WTC11 (cell line): ENCODE measurements around the gene SDF2L1. TPM values are rescaled to one million over a fixed set of nuclear protein-coding genes. Genes with fewer than 3 reads are reported as not detected.

Experiments
- ATAC-seq: fragments of 200-7000 bp; cut with Tn5 transposase; 2 replicates; pipeline ENCODE4 v1.10.0; 2021; ENCODE audit warnings: mild to moderate bottlenecking, moderate library complexity
- CTCF ChIA-PET: fragments of 300-600 bp; sonication (Branson Sonifier 250); formaldehyde crosslinking; loops from one replicate; lab custom pipeline; 2021; ENCODE audit warnings: antibody characterized with exemption; lab: Charles Lee
- POLR2A ChIA-PET: fragments of 350-600 bp; sonication (Branson Sonifier 250); formaldehyde crosslinking; loops from one replicate; lab custom pipeline; 2021; ENCODE audit warnings: antibody characterized with exemption; lab: Charles Lee
- DNase-seq: peaks from one replicate; pipeline ENCODE4 v3.0.0; 2021; ENCODE audit warnings: low spot score
- H3K27ac Mint-ChIP-seq: 2 replicates; pipeline ENCODE4 v1.8.0; 2021; ENCODE audit warnings: mixed read lengths
- H3K27me3 Mint-ChIP-seq: 2 replicates; pipeline ENCODE4 v1.8.0; 2021; ENCODE audit warnings: low read depth, mild to moderate bottlenecking, moderate library complexity, mixed read lengths
- H3K36me3 Mint-ChIP-seq: 2 replicates; pipeline ENCODE4 v1.8.0; 2021; ENCODE audit warnings: mixed read lengths
- H3K4me1 Mint-ChIP-seq: 2 replicates; pipeline ENCODE4 v1.8.0; 2022; ENCODE audit warnings: mixed read lengths
- H3K4me3 Mint-ChIP-seq: 2 replicates; pipeline ENCODE4 v1.8.0; 2021; ENCODE audit warnings: mild to moderate bottlenecking, moderate library complexity, mixed read lengths
- H3K9me3 Mint-ChIP-seq: 2 replicates; pipeline ENCODE4 v1.8.0; 2021; ENCODE audit warnings: mixed read lengths
- AR ChIP-seq: fragments of 250-450 bp; sonication (Bioruptor Pico); IDR thresholded peaks from 2 replicates; pipeline ENCODE4 v1.9.0; 2021; ENCODE audit warnings: mild to moderate bottlenecking
- ATF3 ChIP-seq: sonication (generic); formaldehyde crosslinking; conservative IDR thresholded peaks from 2 replicates; pipeline ENCODE4 v1.8.1; 2022; ENCODE audit warnings: mild to moderate bottlenecking, missing genetic modification reagents
- CREB1 ChIP-seq: sonication (generic); formaldehyde crosslinking; IDR thresholded peaks from 2 replicates; pipeline ENCODE4 v1.8.0; 2023; ENCODE audit warnings: mild to moderate bottlenecking, missing genetic modification reagents
- E2F5 ChIP-seq: sonication (generic); formaldehyde crosslinking; IDR thresholded peaks from 2 replicates; pipeline ENCODE4 v1.8.1; 2022; ENCODE audit warnings: mild to moderate bottlenecking, moderate library complexity, missing genetic modification reagents
- ELF4 ChIP-seq: sonication (generic); formaldehyde crosslinking; IDR thresholded peaks from 2 replicates; pipeline ENCODE4 v1.8.1; 2022; ENCODE audit warnings: low read depth, mild to moderate bottlenecking, moderate library complexity, missing genetic modification reagents
- ETV6 ChIP-seq: sonication (generic); formaldehyde crosslinking; IDR thresholded peaks from 2 replicates; pipeline ENCODE4 v1.8.1; 2022; ENCODE audit warnings: mild to moderate bottlenecking, missing genetic modification reagents
- FOXJ3 ChIP-seq: sonication (generic); formaldehyde crosslinking; IDR thresholded peaks from 2 replicates; pipeline ENCODE4 v1.9.0; 2021; ENCODE audit warnings: missing genetic modification reagents, mild to moderate bottlenecking, borderline replicate concordance
- FOXP4 ChIP-seq: sonication (generic); formaldehyde crosslinking; IDR thresholded peaks from 2 replicates; pipeline ENCODE4 v1.8.0; 2022; ENCODE audit warnings: mild to moderate bottlenecking, missing genetic modification reagents
- GTF2I ChIP-seq: fragments of 250-450 bp; sonication (Bioruptor Pico); conservative IDR thresholded peaks from 2 replicates; pipeline ENCODE4 v1.4.0; 2021; ENCODE audit warnings: mild to moderate bottlenecking
- IRF1 ChIP-seq: sonication (generic); formaldehyde crosslinking; IDR thresholded peaks from 2 replicates; pipeline ENCODE4 v1.8.0; 2023; ENCODE audit warnings: missing genetic modification reagents
- NFE2L1 ChIP-seq: sonication (generic); formaldehyde crosslinking; IDR thresholded peaks from 2 replicates; pipeline ENCODE4 v1.8.1; 2023; ENCODE audit warnings: missing genetic modification reagents
- NR3C1 ChIP-seq: sonication (generic); formaldehyde crosslinking; conservative IDR thresholded peaks from 2 replicates; pipeline ENCODE4 v1.8.1; 2023; ENCODE audit warnings: low read depth, mild to moderate bottlenecking, missing genetic modification reagents
- OVOL2 ChIP-seq: fragments of 250-450 bp; sonication (Bioruptor Pico); IDR thresholded peaks from 2 replicates; pipeline ENCODE4 v1.9.0; 2021; ENCODE audit warnings: mild to moderate bottlenecking, borderline replicate concordance
- PRDM15 ChIP-seq: sonication (generic); formaldehyde crosslinking; IDR thresholded peaks from 2 replicates; pipeline ENCODE4 v1.8.0; 2022; ENCODE audit warnings: missing genetic modification reagents
- PREB ChIP-seq: sonication (generic); formaldehyde crosslinking; IDR thresholded peaks from 2 replicates; pipeline ENCODE4 v1.8.1; 2022; ENCODE audit warnings: mild to moderate bottlenecking, missing genetic modification reagents, moderate library complexity, borderline replicate concordance
- SMAD4 ChIP-seq: sonication (generic); formaldehyde crosslinking; IDR thresholded peaks from 2 replicates; pipeline ENCODE4 v1.8.0; 2022; ENCODE audit warnings: mild to moderate bottlenecking, missing genetic modification reagents
- TP53 ChIP-seq: sonication (generic); formaldehyde crosslinking; IDR thresholded peaks from 2 replicates; pipeline ENCODE4 v1.8.1; 2023; ENCODE audit warnings: mild to moderate bottlenecking, missing genetic modification reagents
- USF2 ChIP-seq: sonication (generic); formaldehyde crosslinking; IDR thresholded peaks from 2 replicates; pipeline ENCODE4 v1.8.1; 2023; ENCODE audit warnings: mild to moderate bottlenecking, missing genetic modification reagents, moderate library complexity
- ZBTB43 ChIP-seq: sonication (generic); formaldehyde crosslinking; IDR thresholded peaks from 2 replicates; pipeline ENCODE4 v1.8.1; 2023; ENCODE audit warnings: mild to moderate bottlenecking, missing genetic modification reagents
- ZNF138 ChIP-seq: sonication (generic); formaldehyde crosslinking; conservative IDR thresholded peaks from 2 replicates; pipeline ENCODE4 v1.8.1; 2022; ENCODE audit warnings: mild to moderate bottlenecking, moderate library complexity, missing genetic modification reagents
- total RNA-seq: library from RNA; stranded (reverse); gene quantifications from 3 replicates; pipeline ENCODE4 v1.2.3, GENCODE V29; 2021

SDF2L1 gene
- total RNA-seq, 1 experiment from 2014 or later, result 73.6 TPM

- ChIA-PET CTCF (interaction anchor here (1.5 to 13.4 kb wide), 3 partner anchors 21 to 27 kb away, joined by 7 to 273 read pairs (median 10); partner anchors contain the start of gene SDF2L1), POLR2A (no interaction called here)
- Mint-ChIP-seq H3K4me1 (peaks cover 15% of the 10 kb centered on the region; the same call in 1 of the 2 replicates), H3K27ac (peak overlapping the region; percentile 45; the same call in 1 of the 2 replicates), H3K36me3 (peaks cover 7% of the 10 kb centered on the region), H3K27me3 (no peaks in the 10 kb centered on the region), H3K9me3 (no peaks in the 10 kb centered on the region), H3K4me3 (no peak overlapping the region)
- ATAC-seq (no peak), DNase-seq (no peak)
- no peak for TF ChIP-seq USF2 (CRISPR knock-in tag)
- no peak for TF ChIP-seq NR3C1
- TF ChIP-seq ETV6 (CRISPR knock-in tag), result no peak
- no peak for TF ChIP-seq ATF3
- TF ChIP-seq FOXP4 (CRISPR knock-in tag), result no peak
- TF ChIP-seq ELF4 (CRISPR knock-in tag), result no peak
- TF ChIP-seq PRDM15, result no peak
- no peak for TF ChIP-seq GTF2I
- TF ChIP-seq PREB (CRISPR knock-in tag), result no peak
- no peak for TF ChIP-seq TP53 (CRISPR knock-in tag)
- no peak for TF ChIP-seq FOXJ3
- TF ChIP-seq E2F5, result no peak
- no peak for TF ChIP-seq OVOL2 (CRISPR knock-in tag)
- TF ChIP-seq AR (CRISPR knock-in tag), result no peak
- TF ChIP-seq SMAD4 (CRISPR knock-in tag), result no peak
- no peak for TF ChIP-seq IRF1 (CRISPR knock-in tag)
- TF ChIP-seq ZBTB43, result no peak
- no peak for TF ChIP-seq ZNF138
- no peak for TF ChIP-seq NFE2L1
- no peak for TF ChIP-seq CREB1 (CRISPR knock-in tag)
Observed at GRCh38 chr22:21621025-21621424, 21.1 kb upstream of the SDF2L1 start.
